Vagina (tissue), 2 donors: Measurements from ENCODE around the gene SDHAF2.

Source experiments
- CTCF ChIP-seq, 3 experiments: fragments of 450-650 bp in 2 of 3; fragments of 200-600 bp in 1 of 3; sonication (generic) in 1 of 3; IDR thresholded peaks; one replicate each; pipeline ENCODE4 v1.5.1; 2017 to 2019; ENCODE audit warnings: antibody characterized with exemption in 3 of 3, mild to moderate bottlenecking in 2 of 3, moderate library complexity in 2 of 3
- POLR2A ChIP-seq, 2 donors: fragments of 450-650 bp; IDR thresholded peaks; one replicate each; pipeline ENCODE4 v1.6.1; 2017; ENCODE audit warnings: antibody characterized with exemption in 2 of 2, mild to moderate bottlenecking in 2 of 2, moderate library complexity in 2 of 2
- POLR2AphosphoS5 ChIP-seq, 2 donors: sonication (generic); formaldehyde crosslinking; IDR thresholded peaks; one replicate each; pipeline ENCODE4 v1.9.0; 2017; ENCODE audit warnings: antibody characterized with exemption in 2 of 2, mild to moderate bottlenecking in 2 of 2, low read depth in 1 of 2; ENCODE audit not compliant: insufficient read depth in 1 of 2

GRCh38 chr11:61418136-61418535 lies 11.8 kb upstream of the SDHAF2 start:
- no peak for TF ChIP-seq POLR2AphosphoS5 (IDR thresholded peaks at IDR 0.05; ENCODE audit: insufficient read depth in 1 of 2, low read depth in 1 of 2)
- TF ChIP-seq CTCF (IDR thresholded peaks at IDR 0.05) = no peak
- no peak for TF ChIP-seq POLR2A (IDR thresholded peaks at IDR 0.05)
